MCF 10A (cell line): ENCODE results near the gene SLAMF9. TPM values are rescaled to one million over a fixed set of nuclear protein-coding genes. Genes with fewer than 3 reads are reported as not detected.
A peak's percentile ranks its signal among the peaks of the same experiment; 100 is the strongest.

Experiments used
- BruUV-seq: library from RNA; stranded (reverse); fragments of 400-500 nt; replicated peaks from 2 replicates; lab custom pipeline; 2021; lab: Mats Ljungman, UMichigan
- CTCF ChIA-PET: fragments of 300-600 bp; sonication (Branson Sonifier 250); formaldehyde crosslinking; extraction: SDS; loops from one replicate; lab custom pipeline; 2021; ENCODE audit warnings: antibody characterized with exemption, inconsistent platforms; lab: Yijun Ruan, JAX
- POLR2A ChIA-PET: fragments of 300-600, 350-650 bp; sonication (Branson Sonifier 250); formaldehyde crosslinking; extraction: SDS; loops from one replicate; lab custom pipeline; 2020; ENCODE audit warnings: antibody characterized with exemption, inconsistent platforms; lab: Yijun Ruan, JAX
- DNase-seq: peaks from one replicate; pipeline ENCODE4 v3.0.0-alpha.2; 2018; ENCODE audit not compliant: unreplicated experiment
- H3K27ac Mint-ChIP-seq: one replicate; pipeline ENCODE4 v1.8.0; 2022; ENCODE audit warnings: mild to moderate bottlenecking, low read depth, mixed read lengths; ENCODE audit not compliant: unreplicated experiment
- H3K27me3 Mint-ChIP-seq: one replicate; pipeline ENCODE4 v1.8.0; 2022; ENCODE audit warnings: mixed read lengths; ENCODE audit not compliant: insufficient read depth, unreplicated experiment
- H3K36me3 Mint-ChIP-seq: one replicate; pipeline ENCODE4 v1.8.0; 2022; ENCODE audit warnings: mild to moderate bottlenecking, moderate library complexity, mixed read lengths; ENCODE audit not compliant: insufficient read depth, unreplicated experiment
- H3K4me1 Mint-ChIP-seq: one replicate; pipeline ENCODE4 v1.8.0; 2022; ENCODE audit warnings: mixed read lengths; ENCODE audit not compliant: insufficient read depth, unreplicated experiment
- H3K4me3 Mint-ChIP-seq: one replicate; pipeline ENCODE4 v1.8.0; 2022; ENCODE audit warnings: mild to moderate bottlenecking, moderate library complexity, mixed read lengths; ENCODE audit not compliant: unreplicated experiment
- H3K9me3 Mint-ChIP-seq: one replicate; pipeline ENCODE4 v1.8.0; 2022; ENCODE audit warnings: mixed read lengths; ENCODE audit not compliant: unreplicated experiment
- intact Hi-C: fragments of 100-400 bp; cut with micrococcal nuclease; formaldehyde crosslinking; loops from 2 replicates; pipeline ENCODE4 v1.14.1; 2022
- total RNA-seq: library from RNA; stranded (reverse); gene quantifications from 2 replicates; pipeline ENCODE4 v1.2.3, GENCODE V29; 2022
- TF ChIP-seq, protein P1 (sequence below): fragments of 200-600 bp; IDR thresholded peaks from one replicate; pipeline ENCODE4 v1.8.0; 2022; ENCODE audit warnings: antibody characterized with exemption, mild to moderate bottlenecking; ENCODE audit not compliant: unreplicated experiment

SLAMF9 gene
- total RNA-seq, 1 experiment from 2014 or later, result not detected

- peaks cover 15% of the 10 kb centered on the region for H3K4me1 Mint-ChIP-seq
- POLR2A ChIA-PET, result interaction anchor here (0.7 to 4.4 kb wide), 9 partner anchors 10 to 94 kb away, joined by 3 to 38 read pairs (median 4); partner anchors contain the start of gene TAGLN2
- H3K27me3 Mint-ChIP-seq, result no peaks in the 10 kb centered on the region
- no peaks in the 10 kb centered on the region for H3K36me3 Mint-ChIP-seq
- intact Hi-C loops, result loop anchor here (10.0 kb wide), 2 partner anchors 136 to 436 kb away; partner anchors contain the start of gene KCNJ10
- H3K4me3 Mint-ChIP-seq, result no peak overlapping the region
- no peak for DNase-seq
- CTCF ChIA-PET, result interaction anchor here (0.6 to 52.4 kb wide), 21 partner anchors 12 to 777 kb away, joined by 3 to 1675 read pairs (median 5); partner anchors contain the start of genes KCNJ9, SLAMF9 and TAGLN2
- H3K27ac Mint-ChIP-seq, result peak overlapping the region; percentile 13
- H3K9me3 Mint-ChIP-seq, result no peaks in the 10 kb centered on the region
- TF ChIP-seq, protein P1, sequence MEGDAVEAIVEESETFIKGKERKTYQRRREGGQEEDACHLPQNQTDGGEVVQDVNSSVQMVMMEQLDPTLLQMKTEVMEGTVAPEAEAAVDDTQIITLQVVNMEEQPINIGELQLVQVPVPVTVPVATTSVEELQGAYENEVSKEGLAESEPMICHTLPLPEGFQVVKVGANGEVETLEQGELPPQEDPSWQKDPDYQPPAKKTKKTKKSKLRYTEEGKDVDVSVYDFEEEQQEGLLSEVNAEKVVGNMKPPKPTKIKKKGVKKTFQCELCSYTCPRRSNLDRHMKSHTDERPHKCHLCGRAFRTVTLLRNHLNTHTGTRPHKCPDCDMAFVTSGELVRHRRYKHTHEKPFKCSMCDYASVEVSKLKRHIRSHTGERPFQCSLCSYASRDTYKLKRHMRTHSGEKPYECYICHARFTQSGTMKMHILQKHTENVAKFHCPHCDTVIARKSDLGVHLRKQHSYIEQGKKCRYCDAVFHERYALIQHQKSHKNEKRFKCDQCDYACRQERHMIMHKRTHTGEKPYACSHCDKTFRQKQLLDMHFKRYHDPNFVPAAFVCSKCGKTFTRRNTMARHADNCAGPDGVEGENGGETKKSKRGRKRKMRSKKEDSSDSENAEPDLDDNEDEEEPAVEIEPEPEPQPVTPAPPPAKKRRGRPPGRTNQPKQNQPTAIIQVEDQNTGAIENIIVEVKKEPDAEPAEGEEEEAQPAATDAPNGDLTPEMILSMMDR, result no peak
- no TSS peak for BruUV-seq
Measured at GRCh38 chr1:159938211-159938852, 15.7 kb downstream of the SLAMF9 start.

DNA sequence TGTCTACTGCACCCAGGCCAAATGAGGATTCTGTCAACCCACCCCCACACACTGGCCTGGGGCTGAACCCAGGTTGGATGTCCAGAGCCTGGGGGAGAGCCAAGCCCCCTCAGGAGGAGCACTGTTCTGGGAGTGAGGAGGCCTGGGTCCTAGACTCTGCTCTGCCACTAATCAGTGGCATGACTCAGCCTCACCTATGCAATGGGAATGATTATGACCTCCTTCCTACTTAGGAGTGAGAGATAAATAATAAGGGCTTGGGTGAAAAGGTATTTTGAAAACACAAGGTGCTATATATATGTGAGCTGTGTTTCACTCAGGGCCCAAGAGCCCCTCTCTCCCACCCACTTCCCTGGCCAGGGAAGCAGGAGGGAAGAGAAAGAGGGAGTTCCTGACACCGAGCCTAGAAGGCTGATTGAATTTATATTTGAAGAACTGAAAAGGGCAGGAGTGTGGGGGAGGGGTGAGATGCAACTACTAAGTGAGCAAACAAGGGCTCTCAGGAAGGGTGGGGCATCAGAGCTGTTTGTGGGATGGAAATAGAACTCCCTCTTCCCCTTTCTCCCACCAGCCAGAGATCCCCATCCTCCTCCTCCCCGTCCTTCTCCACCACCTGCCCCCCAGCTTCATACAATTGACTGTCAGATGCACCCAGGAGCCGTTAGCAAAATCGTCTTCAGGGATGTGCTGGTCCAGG is 16.8 kb downstream of the SLAMF9 start:
- Mint-ChIP-seq H3K4me1 (peaks cover 22% of the 10 kb centered on the region), H3K36me3 (no peaks in the 10 kb centered on the region), H3K27ac (no peak overlapping the region), H3K9me3 (no peaks in the 10 kb centered on the region), H3K4me3 (no peak overlapping the region), H3K27me3 (no peaks in the 10 kb centered on the region)
- DNase-seq, result no peak
- intact Hi-C loops, result loop anchor here (2.0 to 10.0 kb wide), 3 partner anchors 44 to 438 kb away; partner anchors contain the start of gene KCNJ10
- POLR2A ChIA-PET, result interaction anchor here (1.0 to 4.4 kb wide), 6 partner anchors 12 to 94 kb away, joined by 3 to 38 read pairs (median 5); partner anchors contain the start of gene TAGLN2
- CTCF ChIA-PET, result interaction anchor here (0.6 to 52.4 kb wide), 26 partner anchors 9 to 590 kb away, joined by 3 to 1675 read pairs (median 6); partner anchors contain the start of genes IGSF9, SLAMF9 and TAGLN2
- BruUV-seq, result no TSS peak
- TF ChIP-seq, protein P1, result no peak

DNA sequence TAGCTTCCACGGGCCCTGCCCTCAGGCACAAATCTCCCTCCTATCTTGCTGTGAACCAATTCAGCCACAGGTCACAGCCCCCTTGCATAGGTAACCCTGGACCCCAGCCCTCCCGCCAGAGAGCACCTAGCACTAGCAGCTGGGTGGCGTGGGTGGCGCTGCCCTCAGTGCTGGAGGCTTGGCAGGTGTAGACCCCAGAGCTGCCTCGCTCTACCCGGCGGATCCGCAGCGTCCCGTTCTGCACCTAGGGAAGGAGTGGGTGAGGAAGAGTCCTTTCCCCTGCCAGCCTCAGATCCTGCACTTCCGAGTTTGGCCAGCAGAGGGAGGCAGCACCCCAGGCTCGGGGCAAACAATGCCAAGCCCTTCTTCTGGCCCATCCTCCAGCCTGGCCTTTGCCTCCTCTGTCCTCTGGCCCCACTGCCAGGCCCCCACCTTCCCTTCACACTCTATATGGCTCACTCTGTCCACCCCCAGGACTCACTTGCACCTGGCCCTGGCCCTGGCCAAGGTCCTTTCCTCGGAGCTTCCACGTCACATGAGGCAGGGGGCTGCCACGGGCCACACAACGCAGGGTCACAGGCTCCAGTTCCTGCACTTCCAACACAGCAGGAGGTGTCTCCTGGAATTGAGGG is 17.6 kb downstream of the SLAMF9 start:
- peaks cover 22% of the 10 kb centered on the region for H3K4me1 Mint-ChIP-seq
- H3K27ac Mint-ChIP-seq, result no peak overlapping the region
- H3K9me3 Mint-ChIP-seq, result no peaks in the 10 kb centered on the region
- no peaks in the 10 kb centered on the region for H3K36me3 Mint-ChIP-seq
- peak; percentile 85 for DNase-seq
- no peaks in the 10 kb centered on the region for H3K27me3 Mint-ChIP-seq
- no TSS peak for BruUV-seq
- TF ChIP-seq, protein P1, result peak; percentile 100
- POLR2A ChIA-PET, result interaction anchor here (1.0 to 4.4 kb wide), 3 partner anchors 62 to 70 kb away, joined by 3 to 38 read pairs (median 9); no protein-coding TSS in a partner anchor
- CTCF ChIA-PET, result interaction anchor here (0.6 to 52.4 kb wide), 36 partner anchors 10 to 743 kb away, joined by 3 to 1675 read pairs (median 6); partner anchors contain the start of genes IGSF9, PIGM and TAGLN2
- intact Hi-C loops, result loop anchor here (1.0 to 10.0 kb wide), 5 partner anchors 44 to 438 kb away; partner anchors contain the start of gene KCNJ10
- H3K4me3 Mint-ChIP-seq, result no peak overlapping the region
